HG02571 (cell line): ENCODE measurements around the gene ADORA2A.

Experiments
- ATAC-seq: cut with Tn5 transposase; IDR thresholded peaks from one replicate; pipeline ENCODE4 v1.9.1; 2021; ENCODE audit warnings: mild to moderate bottlenecking, moderate library complexity; ENCODE audit not compliant: unreplicated experiment

ADORA2A gene

DNA sequence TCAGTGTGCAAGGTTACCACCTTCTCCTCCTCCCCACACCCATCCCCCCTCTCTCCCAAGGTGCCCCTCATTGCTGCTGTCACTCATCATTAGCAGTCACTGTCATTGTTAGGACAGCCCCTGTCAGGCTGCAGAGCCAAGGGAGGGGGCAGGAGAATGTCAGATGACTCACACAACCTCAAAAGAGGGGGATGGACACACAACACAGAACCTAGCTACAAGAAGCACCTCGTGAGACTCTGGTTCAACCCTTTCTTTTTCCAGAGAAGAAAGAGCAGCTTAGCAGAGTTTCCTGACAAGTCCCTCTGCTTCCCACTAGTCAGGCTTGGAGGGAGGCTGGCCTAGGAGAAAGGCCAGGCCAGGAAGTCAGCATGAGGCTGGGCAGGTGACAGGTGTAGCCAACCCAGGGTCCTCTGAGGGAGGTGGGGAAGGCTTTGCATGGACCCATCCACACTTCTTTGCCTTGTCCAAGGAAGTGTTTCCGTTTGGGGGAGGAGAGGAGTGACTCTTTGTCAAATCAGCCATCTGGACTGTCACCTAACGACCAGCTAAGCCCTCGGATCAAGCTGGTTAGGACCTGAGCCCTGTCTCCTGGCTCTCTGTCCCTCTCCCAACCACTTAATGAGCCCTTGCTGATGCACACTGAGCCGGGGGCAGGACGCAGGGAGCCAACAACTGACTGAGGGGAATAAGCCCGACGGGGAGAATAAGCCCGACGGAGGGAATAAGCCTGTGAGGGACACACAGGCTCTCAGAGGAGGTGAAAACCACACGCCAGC, 18.3 kb downstream of the ADORA2A start:
- ATAC-seq = no peak

DNA sequence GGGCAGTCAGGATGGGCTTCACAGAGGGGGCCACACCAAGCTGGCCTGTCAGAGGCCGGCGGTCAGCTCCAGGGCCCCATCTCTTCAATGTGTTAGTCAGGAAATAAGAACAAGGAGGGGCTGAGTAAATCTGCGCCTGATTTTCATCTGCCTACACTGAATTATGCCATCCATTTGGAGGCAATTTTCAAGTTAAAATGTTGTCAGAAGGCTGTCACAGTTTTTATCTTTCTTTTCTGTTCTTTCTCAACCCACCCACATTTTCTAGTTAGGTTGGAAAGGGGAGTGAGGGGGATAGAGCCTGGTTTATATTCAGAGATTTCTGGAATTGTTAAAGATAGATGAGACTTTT, 18.8 kb downstream of the ADORA2A start:
- ATAC-seq = no peak

GRCh38 chr22:24450610-24451009, 23.2 kb downstream of the ADORA2A start:
- no peak for ATAC-seq

DNA sequence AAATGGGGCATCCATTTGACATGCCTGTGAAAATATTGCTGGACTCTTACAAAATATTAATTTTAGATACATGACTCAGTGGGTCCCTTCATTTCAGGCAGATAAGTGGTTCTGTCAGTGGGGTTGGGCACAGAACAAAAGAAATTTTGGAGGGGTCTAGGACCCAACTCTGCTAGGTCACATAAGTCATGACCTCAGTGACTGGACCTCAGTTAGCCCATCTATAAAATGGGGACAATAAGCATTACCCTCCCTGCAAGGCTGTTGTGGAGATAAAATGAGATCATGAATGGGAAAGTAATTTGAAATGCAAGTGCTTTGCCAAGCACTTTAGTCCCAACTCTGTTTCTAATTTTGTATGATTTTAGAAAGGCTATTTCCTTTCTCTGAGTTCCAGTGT, 23.8 kb downstream of the ADORA2A start:
- no peak for ATAC-seq

DNA sequence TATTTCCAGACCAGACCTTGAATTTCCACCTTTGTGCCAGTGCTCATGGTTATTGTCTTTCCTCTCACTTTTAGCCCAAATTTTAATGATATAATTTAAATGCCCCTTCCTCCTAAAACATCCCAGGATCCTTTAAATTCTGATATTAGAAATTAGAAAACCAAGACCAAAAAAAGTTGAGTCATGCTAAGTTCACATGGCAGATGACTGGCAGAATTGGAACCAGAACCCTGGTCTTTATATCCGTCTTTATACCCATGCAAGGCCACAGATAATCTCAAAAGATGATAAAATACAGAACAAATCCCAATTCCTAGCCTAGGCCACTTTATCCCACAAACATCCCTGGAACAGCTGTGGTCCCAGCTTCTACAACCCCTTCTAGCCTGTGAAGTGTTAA, 26.5 kb downstream of the ADORA2A start:
- ATAC-seq = no peak

DNA sequence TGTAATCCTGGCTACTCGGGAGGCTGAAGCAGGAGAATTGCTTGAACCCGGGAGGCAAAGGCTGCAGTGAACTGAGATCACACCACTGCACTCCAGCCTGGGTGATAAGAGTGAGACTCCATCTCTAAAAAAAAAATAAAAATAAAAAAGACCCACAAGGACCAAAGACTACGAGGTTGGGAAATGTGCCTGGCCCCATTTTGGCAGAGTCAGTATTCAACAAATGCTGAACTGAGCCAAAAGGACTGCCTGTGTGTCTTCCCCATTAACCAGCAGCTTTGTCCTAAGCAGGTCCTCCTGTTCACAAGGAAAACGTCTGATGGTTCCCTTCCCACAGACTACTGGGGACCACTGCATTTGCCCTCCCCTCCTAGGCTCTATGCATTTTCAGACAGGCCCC, 27.6 kb downstream of the ADORA2A start:
- ATAC-seq = no peak

GRCh38 chr22:24455751-24456426, 28.5 kb downstream of the ADORA2A start:
- no peak for ATAC-seq

- no peak for ATAC-seq
Observed at GRCh38 chr22:24457894-24458420, 30.6 kb downstream of the ADORA2A start.

DNA sequence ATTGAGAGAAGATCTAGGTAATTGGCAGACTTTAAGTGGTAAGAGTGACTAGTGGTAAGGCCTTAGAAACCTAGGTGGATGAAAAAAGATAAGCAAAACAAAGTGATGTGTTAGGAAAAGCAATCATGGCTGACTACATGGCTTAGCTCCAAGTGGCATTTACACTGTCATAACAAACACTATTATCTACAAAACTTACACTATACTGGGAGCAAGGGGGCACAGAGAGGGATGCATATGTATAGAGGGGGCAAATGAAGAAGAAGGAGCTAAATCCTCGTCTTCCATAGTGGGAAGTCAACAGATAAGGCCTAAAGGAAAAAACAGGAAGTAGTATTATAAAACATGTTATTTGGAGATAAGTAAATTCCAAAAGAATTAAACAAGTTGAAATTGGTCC, 32.5 kb downstream of the ADORA2A start:
- ATAC-seq = no peak

- ATAC-seq = no peak
Observed at GRCh38 chr22:24460418-24461089, 33.2 kb downstream of the ADORA2A start.

GRCh38 chr22:24463071-24463760, 35.8 kb downstream of the ADORA2A start:
- no peak for ATAC-seq

DNA sequence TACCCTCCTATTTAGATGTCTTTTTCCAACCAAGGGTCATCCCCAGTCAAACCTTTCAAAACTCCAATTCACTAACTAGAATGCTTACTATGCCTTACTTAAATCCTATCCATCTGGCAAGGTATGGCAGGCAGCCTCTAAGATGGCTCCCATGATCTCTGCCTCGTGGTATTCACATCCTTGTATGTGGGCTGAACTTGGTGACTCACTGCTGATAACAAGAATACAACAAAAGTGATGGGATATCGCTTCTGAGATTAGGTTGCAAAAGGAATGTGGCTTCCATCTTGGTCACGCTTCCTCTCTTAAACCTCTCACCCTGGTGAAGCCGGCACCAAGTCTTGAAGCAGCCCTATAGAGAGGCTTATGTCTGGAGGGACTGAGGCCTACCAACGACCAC, 38.2 kb downstream of the ADORA2A start:
- no peak for ATAC-seq

- ATAC-seq = no peak
Observed at GRCh38 chr22:24465975-24466374, 38.6 kb downstream of the ADORA2A start.

GRCh38 chr22:24466716-24467328, 39.4 kb downstream of the ADORA2A start:
- no peak for ATAC-seq

DNA sequence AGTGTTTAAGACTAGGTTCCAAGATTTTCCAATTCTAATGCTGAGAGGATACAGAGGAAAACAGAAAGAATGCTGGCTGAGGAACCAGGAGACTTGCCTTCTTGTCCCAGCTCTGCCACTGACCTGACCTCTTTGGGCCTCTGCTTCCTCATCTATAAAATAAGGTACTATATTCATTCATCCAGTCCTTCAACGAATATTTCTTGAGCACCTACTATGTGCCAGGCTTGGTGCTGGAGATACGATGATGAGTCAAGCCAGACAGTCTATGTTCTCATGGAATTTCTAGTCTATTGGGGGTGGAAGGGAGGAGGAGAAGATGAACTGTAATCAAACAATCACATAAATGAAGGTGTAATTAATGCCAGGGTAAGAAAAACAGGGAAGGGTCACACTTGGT, 39.9 kb downstream of the ADORA2A start:
- no peak for ATAC-seq

DNA sequence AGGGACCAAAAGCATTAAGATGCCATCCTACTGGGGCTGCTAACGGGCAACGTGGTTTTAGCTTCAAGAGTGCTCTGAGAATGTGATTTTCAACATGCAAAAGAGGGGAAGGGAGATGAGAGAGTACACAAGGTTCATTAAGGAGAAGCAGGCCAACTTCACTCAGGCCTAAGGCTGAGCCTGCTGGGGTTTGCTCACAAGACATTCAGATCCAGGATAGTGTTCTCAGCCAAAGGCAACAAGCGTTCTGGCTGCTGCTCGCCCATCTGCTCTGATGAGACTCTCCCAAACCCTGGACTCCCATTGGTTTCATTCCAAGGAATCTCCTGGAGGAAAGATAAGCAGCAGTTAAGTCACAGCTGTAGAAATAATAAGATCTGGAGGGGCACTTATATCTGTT, 44.2 kb downstream of the ADORA2A start:
- no peak for ATAC-seq

DNA sequence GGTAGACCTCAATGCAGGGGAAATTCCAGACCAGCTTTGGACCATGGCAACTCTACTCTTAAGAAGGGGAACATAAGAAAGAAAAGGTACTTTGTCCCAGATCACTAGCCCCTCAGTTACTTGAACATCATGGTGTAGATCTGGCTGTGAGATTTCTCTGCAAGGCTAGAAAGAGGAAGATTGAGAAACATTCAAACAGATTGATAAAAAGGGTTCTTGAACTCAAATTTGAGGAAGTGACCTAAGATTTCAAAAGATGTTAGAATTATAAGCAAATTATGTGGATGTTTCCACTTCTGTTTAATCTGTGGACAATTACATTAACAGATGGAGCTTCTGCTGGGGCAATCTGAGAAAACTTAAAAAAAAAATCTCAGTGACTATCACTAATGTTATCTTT, 45.9 kb downstream of the ADORA2A start:
- no peak for ATAC-seq

- no peak for ATAC-seq
Observed at GRCh38 chr22:24474221-24474620, 46.8 kb downstream of the ADORA2A start.

- no peak for ATAC-seq
Observed at GRCh38 chr22:24474649-24475255, 47.4 kb downstream of the ADORA2A start.

- ATAC-seq = no peak
Observed at GRCh38 chr22:24481641-24482040, 54.2 kb downstream of the ADORA2A start.
